Breast epithelium (tissue), 4 donors: ENCODE results near the gene PDE4D. TPM values are rescaled to one million over a fixed set of nuclear protein-coding genes. Genes with fewer than 3 reads are reported as not detected.

Experiments used
- DNase-seq, 2 donors: peaks; one replicate each; pipeline ENCODE4 v3.0.0-alpha.2; 2019; ENCODE audit warnings: low spot score in 2 of 2
- H3K27ac ChIP-seq, 2 donors: fragments of 200-600 bp; sonication (generic) in 1 of 2; one replicate each; pipeline ENCODE4 v1.5.1; 2016 to 2019; ENCODE audit warnings: mild to moderate bottlenecking in 1 of 2
- H3K27me3 ChIP-seq, 2 donors: fragments of 200-600 bp; sonication (generic) in 1 of 2; one replicate each; pipeline versions ENCODE4 v1.5.1 to v1.6.0; 2017 to 2019; ENCODE audit warnings: control low read depth in 1 of 2, mild to moderate bottlenecking in 1 of 2
- H3K36me3 ChIP-seq: fragments of 200-600 bp; one replicate; pipeline ENCODE4 v1.5.1; 2019
- H3K4me1 ChIP-seq, 2 donors: fragments of 200-600 bp; sonication (generic); one replicate each; pipeline ENCODE4 v1.5.1; 2016 to 2019; ENCODE audit warnings: control low read depth in 1 of 2
- H3K4me3 ChIP-seq, 3 donors: fragments of 200-600 bp; sonication (generic); 1 replicate in 2 of 3; 2 replicates in 1 of 3; pipeline ENCODE4 v1.5.1; 2016 to 2019; ENCODE audit warnings: mild to moderate bottlenecking in 3 of 3, moderate library complexity in 2 of 3
- H3K9me3 ChIP-seq, 2 donors: fragments of 200-600 bp; sonication (generic) in 1 of 2; one replicate each; pipeline ENCODE4 v1.5.1; 2016 to 2019; ENCODE audit warnings: control low read depth in 1 of 2
- CTCF ChIP-seq, 3 donors: fragments of 450-650 bp; IDR thresholded peaks; one replicate each; pipeline ENCODE4 v1.5.1; 2016 to 2017; ENCODE audit warnings: antibody characterized with exemption in 3 of 3, mild to moderate bottlenecking in 3 of 3, moderate library complexity in 3 of 3
- POLR2A ChIP-seq: fragments of 450-650 bp; IDR thresholded peaks from one replicate; pipeline ENCODE4 v1.6.1; 2016; ENCODE audit warnings: antibody characterized with exemption, mild to moderate bottlenecking, moderate library complexity
- POLR2AphosphoS5 ChIP-seq, 3 donors: sonication (generic); formaldehyde crosslinking; IDR thresholded peaks; one replicate each; pipeline ENCODE4 v1.6.1; 2017; ENCODE audit warnings: antibody characterized with exemption in 3 of 3
- intact Hi-C: fragments of 100-400 bp; cut with DNase I; formaldehyde crosslinking; loops from one replicate; pipeline ENCODE4 v1.15.1; 2023; ENCODE audit warnings: low total_unique reads
- total RNA-seq, 3 donors: library from RNA; depleted of rRNA; stranded (reverse); fragments of >200 nt; gene quantifications; one replicate each; pipeline ENCODE4 v1.1.0, GENCODE V29; 2016

Gene PDE4D
- total RNA-seq, 3 donors from 2014 or later, result 14.4 to 37.4 (median 28.2) TPM

GRCh38 chr5:59335544-59335943 lies 558.0 kb downstream of the PDE4D start:
- H3K27me3 ChIP-seq, result no peaks in the 10 kb centered on the region
- no peak for TF ChIP-seq POLR2AphosphoS5 (IDR thresholded peaks at IDR 0.05)
- TF ChIP-seq CTCF (IDR thresholded peaks at IDR 0.05), result no peak
- no peak for TF ChIP-seq POLR2A
- no peak for DNase-seq
- no peaks in the 10 kb centered on the region for H3K9me3 ChIP-seq
- intact Hi-C loops, result no loop called here
- H3K27ac ChIP-seq, result no peak overlapping the region
- no peak overlapping the region for H3K4me3 ChIP-seq
- no peaks in the 10 kb centered on the region for H3K4me1 ChIP-seq
- no peaks in the 10 kb centered on the region for H3K36me3 ChIP-seq

- no peaks in the 10 kb centered on the region for H3K27me3 ChIP-seq
- intact Hi-C loops, result no loop called here
- no peaks in the 10 kb centered on the region for H3K36me3 ChIP-seq
- no peak for DNase-seq
- H3K4me3 ChIP-seq, result no peak overlapping the region
- no peaks in the 10 kb centered on the region for H3K9me3 ChIP-seq
- no peak overlapping the region for H3K27ac ChIP-seq
- no peak for TF ChIP-seq CTCF (IDR thresholded peaks at IDR 0.05)
- TF ChIP-seq POLR2A, result no peak
- TF ChIP-seq POLR2AphosphoS5 (IDR thresholded peaks at IDR 0.05), result no peak
- no peaks in the 10 kb centered on the region for H3K4me1 ChIP-seq
Measured at GRCh38 chr5:59333416-59333815, 560.1 kb downstream of the PDE4D start.

DNA sequence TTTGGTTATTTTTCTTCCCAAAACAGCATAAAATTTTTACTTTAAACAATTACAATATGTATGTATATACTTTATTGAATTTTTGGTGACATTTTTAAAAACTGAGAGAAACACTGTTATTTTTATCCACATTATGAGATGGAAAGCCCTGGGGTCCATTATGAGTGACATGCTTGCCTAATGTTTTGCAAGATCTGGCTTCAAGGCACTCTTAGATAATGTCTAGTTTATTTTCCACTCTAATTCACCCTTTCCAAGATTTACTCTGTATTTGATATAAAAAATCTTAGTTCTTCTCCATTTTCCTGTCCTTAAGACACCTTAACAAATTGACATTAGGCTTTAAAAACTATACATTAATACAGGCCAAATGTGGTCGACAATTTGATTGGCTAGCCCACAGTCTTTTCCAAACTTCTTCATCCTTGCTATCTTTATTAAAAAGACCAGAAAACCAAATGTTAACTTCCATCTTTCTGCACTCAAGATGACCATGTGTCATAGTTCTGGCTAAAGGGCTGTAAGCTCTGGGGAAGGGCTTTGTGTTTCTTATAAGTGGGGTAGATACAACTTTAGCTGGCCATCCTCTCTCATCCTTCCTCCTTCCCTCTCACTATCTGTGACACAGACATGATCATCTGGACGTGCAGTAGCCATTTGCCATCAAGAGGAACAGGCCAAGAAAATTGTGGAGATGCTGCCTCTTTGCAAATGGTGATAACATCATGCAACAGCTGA lies 561.1 kb downstream of the PDE4D start:
- no peaks in the 10 kb centered on the region for H3K4me1 ChIP-seq
- H3K36me3 ChIP-seq, result no peaks in the 10 kb centered on the region
- DNase-seq, result no peak
- intact Hi-C loops, result no loop called here
- no peaks in the 10 kb centered on the region for H3K9me3 ChIP-seq
- H3K27me3 ChIP-seq, result no peaks in the 10 kb centered on the region
- no peak overlapping the region for H3K4me3 ChIP-seq
- no peak overlapping the region for H3K27ac ChIP-seq
- no peak for TF ChIP-seq POLR2AphosphoS5 (IDR thresholded peaks at IDR 0.05)
- no peak for TF ChIP-seq CTCF (IDR thresholded peaks at IDR 0.05)
- no peak for TF ChIP-seq POLR2A

DNA sequence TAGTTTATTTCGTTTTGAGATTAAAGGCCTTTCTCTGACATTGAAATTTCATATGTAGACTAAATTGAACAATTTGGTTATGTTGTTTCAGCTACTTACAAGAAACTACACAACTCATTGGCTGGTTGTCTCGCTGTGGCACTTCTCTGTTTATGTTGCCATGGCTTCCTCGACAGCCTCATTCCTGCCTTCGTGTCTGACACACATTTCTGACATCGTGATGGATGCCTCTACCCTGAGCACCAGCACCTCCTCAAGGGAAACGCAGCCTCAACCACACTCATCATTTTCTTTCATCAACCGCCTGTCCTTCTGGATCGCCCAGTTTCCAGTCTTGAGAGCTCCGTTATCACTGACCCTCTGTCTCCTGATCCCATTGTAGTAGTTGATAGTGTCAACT lies 562.8 kb downstream of the PDE4D start:
- no peaks in the 10 kb centered on the region for H3K4me1 ChIP-seq
- intact Hi-C loops, result no loop called here
- no peaks in the 10 kb centered on the region for H3K36me3 ChIP-seq
- H3K9me3 ChIP-seq, result no peaks in the 10 kb centered on the region
- no peak for DNase-seq
- H3K4me3 ChIP-seq, result no peak overlapping the region
- no peaks in the 10 kb centered on the region for H3K27me3 ChIP-seq
- no peak for TF ChIP-seq CTCF (IDR thresholded peaks at IDR 0.05)
- TF ChIP-seq POLR2AphosphoS5 (IDR thresholded peaks at IDR 0.05), result no peak
- no peak overlapping the region for H3K27ac ChIP-seq

GRCh38 chr5:59328709-59329296 lies 564.7 kb downstream of the PDE4D start:
- H3K27ac ChIP-seq, result no peak overlapping the region
- no peak for DNase-seq
- intact Hi-C loops, result no loop called here
- H3K4me3 ChIP-seq, result no peak overlapping the region
- H3K9me3 ChIP-seq, result no peaks in the 10 kb centered on the region
- TF ChIP-seq POLR2A (no peak), POLR2AphosphoS5 (IDR thresholded peaks at IDR 0.05) (no peak), CTCF (IDR thresholded peaks at IDR 0.05) (no peak)
- no peaks in the 10 kb centered on the region for H3K36me3 ChIP-seq
- H3K4me1 ChIP-seq, result no peaks in the 10 kb centered on the region
- no peaks in the 10 kb centered on the region for H3K27me3 ChIP-seq
